H9 (cell line): ENCODE data around the gene TAF3. TPM values are rescaled to one million over a fixed set of nuclear protein-coding genes. Genes with fewer than 3 reads are reported as not detected.

Experiments used
- DNase-seq: peaks from one replicate; pipeline ENCODE4 v3.0.0-alpha.2; 2017
- H2AFZ ChIP-seq: one replicate; pipeline ENCODE4 v1.6.1; 2013; ENCODE audit warnings: mild to moderate bottlenecking, low read length, control low read depth, moderate library complexity
- H2AK5ac ChIP-seq: 2 replicates; pipeline ENCODE4 v1.6.1; 2013; ENCODE audit warnings: low read length, control low read depth, mixed read lengths; ENCODE audit not compliant: insufficient read length
- H2BK120ac ChIP-seq: one replicate; pipeline ENCODE4 v1.6.1; 2013; ENCODE audit warnings: low read depth, mild to moderate bottlenecking, low read length, control low read depth, inconsistent platforms; ENCODE audit not compliant: poor library complexity, severe bottlenecking
- H2BK12ac ChIP-seq: 2 replicates; pipeline ENCODE4 v1.6.1; 2013; ENCODE audit warnings: low read length, control low read depth, mixed read lengths, low read depth; ENCODE audit not compliant: insufficient read length
- H2BK15ac ChIP-seq: 2 replicates; pipeline ENCODE4 v1.6.1; 2013; ENCODE audit warnings: low read depth, low read length, control low read depth
- H2BK20ac ChIP-seq: one replicate; pipeline ENCODE4 v1.6.1; 2013; ENCODE audit warnings: low read depth, mild to moderate bottlenecking, low read length, control low read depth, inconsistent platforms; ENCODE audit not compliant: poor library complexity, severe bottlenecking
- H2BK5ac ChIP-seq: 2 replicates; pipeline ENCODE4 v1.6.1; 2013; ENCODE audit warnings: low read length, control low read depth, mixed read lengths; ENCODE audit not compliant: insufficient read length
- H3K14ac ChIP-seq: 2 replicates; pipeline ENCODE4 v1.6.1; 2013; ENCODE audit warnings: low read length, control low read depth; ENCODE audit not compliant: insufficient read depth
- H3K18ac ChIP-seq: 2 replicates; pipeline ENCODE4 v1.6.1; 2013; ENCODE audit warnings: low read depth, mild to moderate bottlenecking, mixed read lengths, low read length, control low read depth; ENCODE audit not compliant: insufficient read length
- H3K23ac ChIP-seq: 2 replicates; pipeline ENCODE4 v1.6.1; 2013; ENCODE audit warnings: low read length, control low read depth, mixed read lengths, low read depth; ENCODE audit not compliant: insufficient read length
- H3K23me2 ChIP-seq: 2 replicates; pipeline ENCODE4 v1.6.1; 2013; ENCODE audit warnings: low read depth, mild to moderate bottlenecking, mixed read lengths, low read length, control low read depth; ENCODE audit not compliant: insufficient read length, poor library complexity, severe bottlenecking
- H3K27ac ChIP-seq: 2 replicates; pipeline ENCODE4 v1.5.1; 2013; ENCODE audit warnings: low read length, control low read depth, mixed read lengths, low read depth; ENCODE audit not compliant: insufficient read length
- H3K27me3 ChIP-seq: 2 replicates; pipeline ENCODE4 v1.6.1; 2013; ENCODE audit warnings: low read length, control low read depth, inconsistent platforms; ENCODE audit not compliant: insufficient read depth
- H3K4ac ChIP-seq: 2 replicates; pipeline ENCODE4 v1.6.1; 2013; ENCODE audit warnings: low read depth, mild to moderate bottlenecking, control low read depth, inconsistent platforms, low read length, moderate library complexity
- H3K4me1 ChIP-seq: 2 replicates; pipeline ENCODE4 v1.6.1; 2013; ENCODE audit warnings: low read length, control low read depth, inconsistent platforms; ENCODE audit not compliant: insufficient read depth
- H3K4me2 ChIP-seq: 2 replicates; pipeline ENCODE4 v1.6.1; 2013; ENCODE audit warnings: low read length, control low read depth, mixed read lengths; ENCODE audit not compliant: insufficient read length, insufficient read depth
- H3K56ac ChIP-seq: 2 replicates; pipeline ENCODE4 v1.6.1; 2013; ENCODE audit warnings: low read depth, mild to moderate bottlenecking, mixed read lengths, low read length, control low read depth; ENCODE audit not compliant: insufficient read length
- H3K79me1 ChIP-seq: 2 replicates; pipeline ENCODE4 v1.6.1; 2013; ENCODE audit warnings: low read depth, mild to moderate bottlenecking, moderate library complexity, low read length, control low read depth, inconsistent platforms; ENCODE audit not compliant: insufficient read depth, poor library complexity, severe bottlenecking
- H3K79me2 ChIP-seq: 2 replicates; pipeline ENCODE4 v1.6.1; 2013; ENCODE audit warnings: low read length, control low read depth, inconsistent platforms; ENCODE audit not compliant: insufficient read depth
- H3K9ac ChIP-seq: 2 replicates; pipeline ENCODE4 v1.6.1; 2013; ENCODE audit warnings: low read length, control low read depth, mixed read lengths; ENCODE audit not compliant: insufficient read length; ENCODE audit errors: extremely low read depth
- H3K9me3 ChIP-seq: one replicate; pipeline ENCODE4 v1.6.1; 2013; ENCODE audit warnings: low read depth, low read length, inconsistent platforms; ENCODE audit not compliant: control insufficient read depth
- H3T11ph ChIP-seq: one replicate; pipeline ENCODE4 v1.6.1; 2013; ENCODE audit warnings: mild to moderate bottlenecking, low read length, control low read depth, inconsistent platforms
- H4K20me1 ChIP-seq: one replicate; pipeline ENCODE4 v1.6.1; 2013; ENCODE audit not compliant: control insufficient read depth, insufficient read length, insufficient read depth
- H4K5ac ChIP-seq: 2 replicates; pipeline ENCODE4 v1.6.1; 2013; ENCODE audit warnings: low read depth, mild to moderate bottlenecking, mixed read lengths, low read length, control low read depth; ENCODE audit not compliant: insufficient read length
- H4K8ac ChIP-seq: replicated peaks from 2 replicates; pipeline ENCODE4 v1.6.1; 2013; ENCODE audit warnings: low read length, control low read depth, mixed read lengths, low read depth; ENCODE audit not compliant: insufficient read length
- H4K91ac ChIP-seq: 2 replicates; pipeline ENCODE4 v1.6.1; 2013; ENCODE audit warnings: low read depth, mild to moderate bottlenecking, moderate library complexity, mixed read lengths, low read length, control low read depth; ENCODE audit not compliant: insufficient read length
- H3K27ac Mint-ChIP-seq, 3 experiments: 2 replicates in 2 of 3; 3 replicates in 1 of 3; pipeline ENCODE4 v1.8.0; 2020 to 2021; ENCODE audit warnings: mixed read lengths in 3 of 3, mild to moderate bottlenecking in 1 of 3, moderate library complexity in 1 of 3
- H3K27me3 Mint-ChIP-seq: 2 replicates; pipeline ENCODE4 v1.8.0; 2021; ENCODE audit warnings: low read depth, mild to moderate bottlenecking, moderate library complexity, mixed read lengths
- H3K36me3 Mint-ChIP-seq, 3 experiments: 2 replicates in 2 of 3; 3 replicates in 1 of 3; pipeline ENCODE4 v1.8.0; 2020 to 2021; ENCODE audit warnings: low read depth in 3 of 3, mixed read lengths in 3 of 3; ENCODE audit not compliant: insufficient read depth in 1 of 3
- H3K4me1 Mint-ChIP-seq, 2 experiments: 2 replicates each; pipeline ENCODE4 v1.8.0; 2020; ENCODE audit warnings: mixed read lengths in 2 of 2
- H3K4me3 Mint-ChIP-seq, 2 experiments: 2 replicates in 1 of 2; 3 replicates in 1 of 2; pipeline ENCODE4 v1.8.0; 2020 to 2021; ENCODE audit warnings: mild to moderate bottlenecking in 2 of 2, mixed read lengths in 2 of 2, moderate library complexity in 1 of 2
- H3K9me3 Mint-ChIP-seq, 2 experiments: 2 replicates in 1 of 2; 3 replicates in 1 of 2; pipeline ENCODE4 v1.8.0; 2020; ENCODE audit warnings: mild to moderate bottlenecking in 2 of 2, mixed read lengths in 2 of 2, moderate library complexity in 1 of 2
- WGBS: extraction: QIAGEN DNeasy Blood & Tissue Kit; methylation state at CpG from one replicate; pipeline ENCODE4 v1.1.7; 2013; ENCODE audit warnings: missing lambda C conversion rate, low lambda C conversion rate, mixed read lengths; ENCODE audit not compliant: insufficient read length; ENCODE audit errors: extremely low coverage; 5-methylcytosine and 5-hydroxymethylcytosine counted together
- total RNA-seq: library from RNA; stranded (reverse); gene quantifications from 2 replicates; pipeline ENCODE4 v1.2.1, GENCODE V29; 2021
- TF ChIP-seq, protein P1 (sequence below): fragments of 200-600 bp; sonication (generic); conservative IDR thresholded peaks from 3 replicates; pipeline ENCODE4 v1.8.0; 2021; ENCODE audit warnings: antibody characterized with exemption, mild to moderate bottlenecking

The TAF3 gene
- total RNA-seq, 1 experiment from 2014 or later: 10.2 TPM

- Histone ChIP-seq H2AFZ (no peak overlapping the region), H3K9ac (no peak overlapping the region), H2BK12ac (no peak overlapping the region), H3K27ac (no peak overlapping the region), H2AK5ac (no peak overlapping the region), H2BK15ac (no peak overlapping the region), H4K8ac (no peak overlapping the region), H3K79me2 (no peaks in the 10 kb centered on the region), H3T11ph (no peak overlapping the region), H3K23ac (no peak overlapping the region), H3K4me1 (peaks cover 5% of the 10 kb centered on the region; the same call in 1 of the 2 replicates), H3K4ac (no peak overlapping the region), H2BK120ac (no peak overlapping the region), H2BK20ac (no peak overlapping the region), H4K91ac (no peak overlapping the region), H3K23me2 (no peaks in the 10 kb centered on the region), H3K9me3 (no peaks in the 10 kb centered on the region), H4K5ac (no peak overlapping the region), H3K27me3 (peaks cover 99% of the 10 kb centered on the region), H3K4me2 (no peak overlapping the region), H3K18ac (no peak overlapping the region), H2BK5ac (no peak overlapping the region), H3K56ac (no peak overlapping the region), H3K79me1 (no peaks in the 10 kb centered on the region), H4K20me1 (no peaks in the 10 kb centered on the region), H3K14ac (no peak overlapping the region)
- DNase-seq: no peak
- Mint-ChIP-seq H3K9me3 (peaks cover 0 to 26% of the 10 kb centered on the region in 2 experiments; a peak in 4 of 5 replicates), H3K4me3 (no peak overlapping the region), H3K4me1 (peaks cover 31 to 62% of the 10 kb centered on the region in 2 experiments), H3K36me3 (no peaks in the 10 kb centered on the region; a peak in 1 of 7 replicates), H3K27ac (no peak overlapping the region), H3K27me3 (peaks cover 100% of the 10 kb centered on the region)
- TF ChIP-seq, protein P1, sequence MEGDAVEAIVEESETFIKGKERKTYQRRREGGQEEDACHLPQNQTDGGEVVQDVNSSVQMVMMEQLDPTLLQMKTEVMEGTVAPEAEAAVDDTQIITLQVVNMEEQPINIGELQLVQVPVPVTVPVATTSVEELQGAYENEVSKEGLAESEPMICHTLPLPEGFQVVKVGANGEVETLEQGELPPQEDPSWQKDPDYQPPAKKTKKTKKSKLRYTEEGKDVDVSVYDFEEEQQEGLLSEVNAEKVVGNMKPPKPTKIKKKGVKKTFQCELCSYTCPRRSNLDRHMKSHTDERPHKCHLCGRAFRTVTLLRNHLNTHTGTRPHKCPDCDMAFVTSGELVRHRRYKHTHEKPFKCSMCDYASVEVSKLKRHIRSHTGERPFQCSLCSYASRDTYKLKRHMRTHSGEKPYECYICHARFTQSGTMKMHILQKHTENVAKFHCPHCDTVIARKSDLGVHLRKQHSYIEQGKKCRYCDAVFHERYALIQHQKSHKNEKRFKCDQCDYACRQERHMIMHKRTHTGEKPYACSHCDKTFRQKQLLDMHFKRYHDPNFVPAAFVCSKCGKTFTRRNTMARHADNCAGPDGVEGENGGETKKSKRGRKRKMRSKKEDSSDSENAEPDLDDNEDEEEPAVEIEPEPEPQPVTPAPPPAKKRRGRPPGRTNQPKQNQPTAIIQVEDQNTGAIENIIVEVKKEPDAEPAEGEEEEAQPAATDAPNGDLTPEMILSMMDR: no peak
- WGBS: no CpG with 5 or more reads among the region's 6 CpGs
Measured at GRCh38 chr10:8040651-8041050, 222.3 kb downstream of the TAF3 start.
